ENCODE measurements around the gene IL1RAP. TPM values are rescaled to one million over a fixed set of nuclear protein-coding genes. Genes with fewer than 3 reads are reported as not detected.

Gene IL1RAP
- total and polyA plus RNA-seq, 12 donors = 2.1 to 11.9 (median 7.6) TPM

- Histone ChIP-seq H3K4me3 (no peak overlapping the region), H3K9me3 (no peaks in the 10 kb centered on the region), H3K27me3 (no peaks in the 10 kb centered on the region), H3K36me3 (no peaks in the 10 kb centered on the region), H3K4me1 (peaks cover 0 to 6% (median 0%) of the 10 kb centered on the region in 9 donors), H3K27ac (no peak overlapping the region)
- intact Hi-C loops (cut with DNase I) = no loop called here
- ATAC-seq (no peak), DNase-seq (no peak)
- no peak for TF ChIP-seq CTCF (IDR thresholded peaks at IDR 0.05)
- 83 to 85% methylated on average over 4 of the region's 4 CpGs for WGBS, 2 donors
Measured at GRCh38 chr3:190543671-190544070, 29.8 kb downstream of the IL1RAP start.

GRCh38 chr3:190545191-190545590 lies 31.3 kb downstream of the IL1RAP start:
- no peak overlapping the region for H3K27ac ChIP-seq
- H3K36me3 ChIP-seq = no peaks in the 10 kb centered on the region
- no peaks in the 10 kb centered on the region for H3K27me3 ChIP-seq
- no peaks in the 10 kb centered on the region for H3K9me3 ChIP-seq
- no peak overlapping the region for H3K4me3 ChIP-seq
- 79 to 80% methylated on average over 4 of the region's 4 CpGs for WGBS, 2 donors
- intact Hi-C loops (cut with DNase I) = no loop called here
- H3K4me1 ChIP-seq = peaks cover 0 to 6% (median 0%) of the 10 kb centered on the region in 9 donors
- ATAC-seq (no peak), DNase-seq (no peak)
- TF ChIP-seq CTCF (IDR thresholded peaks at IDR 0.05) = no peak

GRCh38 chr3:190546881-190547510 lies 33.1 kb downstream of the IL1RAP start:
- Histone ChIP-seq H3K36me3 (no peaks in the 10 kb centered on the region), H3K27me3 (no peaks in the 10 kb centered on the region), H3K27ac (no peak overlapping the region), H3K4me3 (no peak overlapping the region), H3K9me3 (peaks cover 0 to 15% (median 2%) of the 10 kb centered on the region in 11 donors), H3K4me1 (peaks cover 0 to 6% (median 0%) of the 10 kb centered on the region in 9 donors)
- 86 to 90% methylated on average over 6 of the region's 6 CpGs for WGBS, 2 donors
- no peak for TF ChIP-seq CTCF (IDR thresholded peaks at IDR 0.05)
- ATAC-seq (no peak), DNase-seq (no peak)
- intact Hi-C loops (cut with DNase I) = no loop called here

- Histone ChIP-seq H3K4me1 (no peaks in the 10 kb centered on the region), H3K27me3 (no peaks in the 10 kb centered on the region), H3K36me3 (no peaks in the 10 kb centered on the region), H3K4me3 (no peak overlapping the region), H3K27ac (no peak overlapping the region), H3K9me3 (peaks cover 0 to 26% (median 2%) of the 10 kb centered on the region in 11 donors)
- no peak for TF ChIP-seq CTCF (IDR thresholded peaks at IDR 0.05)
- ATAC-seq (no peak), DNase-seq (no peak)
- 99 to 100% methylated on average over 2 of the region's 2 CpGs for WGBS, 2 donors
- intact Hi-C loops (cut with DNase I) = no loop called here
Measured at GRCh38 chr3:190548031-190548656, 34.3 kb downstream of the IL1RAP start.

Measured in heart right ventricle (tissue), 16 donors.